Mesodermal cell (in vitro differentiated cells): Measurements from ENCODE around the gene CPLANE2.
"Not testable (repeated sequence)": the region's sequence is repeated elsewhere in the genome, so short reads cannot be mapped to it uniquely, and the experiment has no call there.

ENCODE experiments used
- H3K27ac ChIP-seq: 2 replicates; pipeline ENCODE4 v1.7.0; 2013; ENCODE audit warnings: mild to moderate bottlenecking, low read depth, low read length, moderate library complexity; ENCODE audit not compliant: severe bottlenecking
- H3K36me3 ChIP-seq: 2 replicates; pipeline ENCODE4 v1.7.1; 2013; ENCODE audit warnings: mild to moderate bottlenecking, low read length, moderate library complexity; ENCODE audit not compliant: control insufficient read depth, insufficient read depth
- H3K4me1 ChIP-seq: one replicate; pipeline ENCODE4 v1.7.1; 2013; ENCODE audit warnings: mild to moderate bottlenecking, low read length; ENCODE audit not compliant: insufficient read depth, control insufficient read depth, poor library complexity, severe bottlenecking
- H3K4me3 ChIP-seq: 2 replicates; pipeline ENCODE4 v1.7.0; 2013; ENCODE audit warnings: low read length, control low read depth, mild to moderate bottlenecking; ENCODE audit not compliant: insufficient read depth, poor library complexity, severe bottlenecking; ENCODE audit errors: extremely low read depth
- H3K9me3 ChIP-seq: 2 replicates; pipeline ENCODE4 v1.7.1; 2013; ENCODE audit warnings: mild to moderate bottlenecking, low read length, moderate library complexity; ENCODE audit not compliant: control insufficient read depth
- WGBS, 2 experiments: methylation state at CpG; one replicate each; pipeline ENCODE4 v1.1.5; 2013; ENCODE audit warnings: missing lambda C conversion rate in 2 of 2; ENCODE audit not compliant: insufficient coverage in 2 of 2; 5-methylcytosine and 5-hydroxymethylcytosine counted together

CPLANE2 gene

GRCh38 chr1:16258591-16259135 lies 21.7 kb upstream of the CPLANE2 start:
- no peak overlapping the region for H3K4me3 ChIP-seq
- WGBS, 2 experiments: 98 to 100% methylated on average over 2 to 6 of the region's 9 CpGs
- H3K27ac ChIP-seq: no peak overlapping the region
- peaks cover 34% of the 10 kb centered on the region for H3K36me3 ChIP-seq
- peaks cover 10% of the 10 kb centered on the region for H3K4me1 ChIP-seq
- H3K9me3 ChIP-seq: no peaks in the 10 kb centered on the region

GRCh38 chr1:16257968-16258367 lies 21.0 kb upstream of the CPLANE2 start:
- H3K9me3 ChIP-seq: no peaks in the 10 kb centered on the region
- no peak overlapping the region for H3K4me3 ChIP-seq
- no peak overlapping the region for H3K27ac ChIP-seq
- 83 to 100% methylated on average over 1 to 2 of the region's 3 CpGs for WGBS, 2 experiments
- H3K36me3 ChIP-seq: peaks cover 38% of the 10 kb centered on the region
- H3K4me1 ChIP-seq: peaks cover 10% of the 10 kb centered on the region

- not testable (repeated sequence) for H3K4me3 ChIP-seq, H3K27ac ChIP-seq, H3K4me1 ChIP-seq, H3K9me3 ChIP-seq
- peaks cover 38% of the 10 kb centered on the region for H3K36me3 ChIP-seq
- WGBS, 2 experiments: 100% methylated on average over 1 to 2 of the region's 3 CpGs
Observed at GRCh38 chr1:16257556-16257955, 20.6 kb upstream of the CPLANE2 start.

GRCh38 chr1:16256478-16256877 lies 19.5 kb upstream of the CPLANE2 start:
- H3K27ac ChIP-seq: no peak overlapping the region
- 60 to 93% methylated on average over 1 to 3 of the region's 4 CpGs for WGBS, 2 experiments
- no peaks in the 10 kb centered on the region for H3K9me3 ChIP-seq
- H3K4me3 ChIP-seq: no peak overlapping the region
- H3K4me1 ChIP-seq: peaks cover 10% of the 10 kb centered on the region
- H3K36me3 ChIP-seq: peaks cover 48% of the 10 kb centered on the region

- WGBS, 2 experiments: 88 to 94% methylated on average over 3 of the region's 4 CpGs
- peaks cover 67% of the 10 kb centered on the region for H3K36me3 ChIP-seq
- no peaks in the 10 kb centered on the region for H3K9me3 ChIP-seq
- H3K4me1 ChIP-seq: no peaks in the 10 kb centered on the region
- H3K4me3 ChIP-seq: no peak overlapping the region
- H3K27ac ChIP-seq: no peak overlapping the region
Observed at GRCh38 chr1:16254263-16254928, 17.4 kb upstream of the CPLANE2 start.

- Histone ChIP-seq H3K27ac (no peak overlapping the region), H3K9me3 (no peaks in the 10 kb centered on the region), H3K4me3 (no peak overlapping the region), H3K4me1 (no peaks in the 10 kb centered on the region), H3K36me3 (peaks cover 71% of the 10 kb centered on the region)
- 92 to 96% methylated on average over 3 to 4 of the region's 5 CpGs for WGBS, 2 experiments
Observed at GRCh38 chr1:16253332-16253922, 16.4 kb upstream of the CPLANE2 start.

GRCh38 chr1:16252912-16253311 lies 15.9 kb upstream of the CPLANE2 start:
- no peaks in the 10 kb centered on the region for H3K9me3 ChIP-seq
- H3K4me3 ChIP-seq: no peak overlapping the region
- WGBS, 2 experiments: 100% methylated on average over 1 to 2 of the region's 2 CpGs
- H3K27ac ChIP-seq: no peak overlapping the region
- peaks cover 76% of the 10 kb centered on the region for H3K36me3 ChIP-seq
- H3K4me1 ChIP-seq: no peaks in the 10 kb centered on the region

GRCh38 chr1:16251381-16251780 lies 14.4 kb upstream of the CPLANE2 start:
- Histone ChIP-seq H3K4me1 (no peaks in the 10 kb centered on the region), H3K9me3 (no peaks in the 10 kb centered on the region), H3K36me3 (peaks cover 74% of the 10 kb centered on the region), H3K27ac (no peak overlapping the region), H3K4me3 (no peak overlapping the region)
- 91 to 98% methylated on average over 8 to 9 of the region's 10 CpGs for WGBS, 2 experiments

- Histone ChIP-seq H3K36me3 (peaks cover 68% of the 10 kb centered on the region), H3K4me1 (no peaks in the 10 kb centered on the region), H3K4me3 (no peak overlapping the region), H3K9me3 (no peaks in the 10 kb centered on the region), H3K27ac (no peak overlapping the region)
- WGBS, 2 experiments: 93 to 99% methylated on average over 12 of the region's 15 CpGs
Observed at GRCh38 chr1:16250524-16251251, 13.7 kb upstream of the CPLANE2 start.

GRCh38 chr1:16249596-16250241 lies 12.7 kb upstream of the CPLANE2 start:
- H3K4me1 ChIP-seq: no peaks in the 10 kb centered on the region
- peaks cover 58% of the 10 kb centered on the region for H3K36me3 ChIP-seq
- H3K9me3 ChIP-seq: no peaks in the 10 kb centered on the region
- H3K4me3 ChIP-seq: no peak overlapping the region
- no peak overlapping the region for H3K27ac ChIP-seq
- 90 to 100% methylated on average over 2 of the region's 3 CpGs for WGBS, 2 experiments
